Endometrial microvascular endothelial cells (primary cell): ENCODE data around the gene KANK3. TPM values are rescaled to one million over a fixed set of nuclear protein-coding genes. Genes with fewer than 3 reads are reported as not detected.
"Not testable (repeated sequence)": the region's sequence is repeated elsewhere in the genome, so short reads cannot be mapped to it uniquely, and the experiment has no call there.

Experiments
- in situ Hi-C: cut with HindIII; loops from 2 replicates; pipeline ENCODE4 v1.10.0; 2017; ENCODE audit warnings: low sequenced_read_pairs, low pct_unique_long_range_greater_than_20kb; ENCODE audit errors: inconsistent ontology term
- total RNA-seq: library from RNA; depleted of rRNA; stranded (reverse); fragments of >200 nt; gene quantifications from one replicate; pipeline ENCODE4 v1.2.3, GENCODE V29; 2015; ENCODE audit errors: inconsistent ontology term

KANK3 gene
- total RNA-seq, 1 donor from 2014 or later: 22.7 TPM

DNA sequence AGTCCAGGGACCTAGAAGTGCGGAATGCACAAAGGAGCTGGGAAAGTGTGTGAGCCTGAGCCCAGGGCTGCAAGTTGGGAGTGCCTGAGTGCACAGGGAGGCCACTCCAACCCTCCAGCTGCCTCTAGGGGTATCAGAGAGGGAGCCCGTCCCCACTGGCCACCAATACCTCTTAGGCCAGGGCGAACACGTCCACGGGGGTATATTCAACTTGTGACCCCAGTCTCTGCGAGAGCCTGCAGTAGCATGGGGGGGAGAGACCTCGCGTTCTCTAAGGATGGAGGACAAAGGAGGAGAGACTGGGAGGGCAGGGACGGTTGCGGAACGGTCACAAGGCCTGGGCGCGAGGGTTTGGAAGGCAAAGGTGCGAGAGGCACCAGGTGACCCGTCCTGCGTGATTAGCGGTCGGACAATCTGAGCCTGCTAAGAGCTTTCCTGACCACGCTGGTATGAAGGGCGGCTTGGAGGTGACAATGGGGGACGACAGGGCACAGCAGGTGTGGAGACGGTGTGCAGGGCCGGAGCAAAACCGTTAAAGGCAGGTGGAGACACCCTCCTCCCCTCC, 35.6 kb downstream of the KANK3 start:
- in situ Hi-C loops: no loop called here

DNA sequence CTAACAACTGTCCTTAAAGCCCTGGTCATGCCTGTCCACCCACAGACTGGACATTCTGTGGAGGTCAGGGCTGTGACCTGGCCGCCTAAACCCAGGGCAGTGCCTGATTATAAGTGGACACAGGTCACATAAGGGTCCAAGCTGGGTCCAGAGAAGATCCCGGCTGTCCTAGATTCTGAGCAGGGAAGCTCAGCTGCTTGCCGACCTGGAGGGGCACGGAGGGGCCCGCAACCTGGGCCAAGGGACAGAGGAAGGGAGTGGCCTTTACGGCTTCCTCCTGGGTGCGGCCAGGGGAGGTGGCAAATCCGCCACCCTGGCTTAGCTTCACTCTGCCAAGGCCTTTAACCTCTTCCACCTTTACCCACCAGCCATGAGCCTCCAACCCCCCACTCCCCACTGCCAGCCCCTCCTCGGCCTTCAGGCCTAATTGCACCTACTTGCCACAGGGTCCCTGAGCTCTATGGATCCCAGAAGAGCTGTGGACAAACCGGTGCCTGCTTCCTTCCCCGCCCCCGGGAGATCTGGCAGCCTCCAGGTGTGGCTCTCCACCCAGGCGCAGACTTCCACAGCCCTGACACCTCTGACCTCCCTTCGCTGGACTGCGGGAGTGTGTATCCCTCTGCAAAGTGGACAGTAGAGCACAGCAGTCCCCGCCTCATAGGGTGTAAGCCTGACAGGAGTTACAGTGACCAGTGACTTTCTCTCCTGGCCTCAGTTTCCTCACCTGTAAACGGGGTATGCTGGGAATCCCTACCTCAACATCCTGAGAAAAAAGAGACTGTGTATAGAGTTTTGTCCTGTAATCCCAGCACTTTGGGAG, 36.6 kb downstream of the KANK3 start:
- in situ Hi-C loops: no loop called here

- in situ Hi-C loops: no loop called here
These were observed 37.3 kb downstream of the KANK3 start for GRCh38 chr19:8305798-8306197.

DNA sequence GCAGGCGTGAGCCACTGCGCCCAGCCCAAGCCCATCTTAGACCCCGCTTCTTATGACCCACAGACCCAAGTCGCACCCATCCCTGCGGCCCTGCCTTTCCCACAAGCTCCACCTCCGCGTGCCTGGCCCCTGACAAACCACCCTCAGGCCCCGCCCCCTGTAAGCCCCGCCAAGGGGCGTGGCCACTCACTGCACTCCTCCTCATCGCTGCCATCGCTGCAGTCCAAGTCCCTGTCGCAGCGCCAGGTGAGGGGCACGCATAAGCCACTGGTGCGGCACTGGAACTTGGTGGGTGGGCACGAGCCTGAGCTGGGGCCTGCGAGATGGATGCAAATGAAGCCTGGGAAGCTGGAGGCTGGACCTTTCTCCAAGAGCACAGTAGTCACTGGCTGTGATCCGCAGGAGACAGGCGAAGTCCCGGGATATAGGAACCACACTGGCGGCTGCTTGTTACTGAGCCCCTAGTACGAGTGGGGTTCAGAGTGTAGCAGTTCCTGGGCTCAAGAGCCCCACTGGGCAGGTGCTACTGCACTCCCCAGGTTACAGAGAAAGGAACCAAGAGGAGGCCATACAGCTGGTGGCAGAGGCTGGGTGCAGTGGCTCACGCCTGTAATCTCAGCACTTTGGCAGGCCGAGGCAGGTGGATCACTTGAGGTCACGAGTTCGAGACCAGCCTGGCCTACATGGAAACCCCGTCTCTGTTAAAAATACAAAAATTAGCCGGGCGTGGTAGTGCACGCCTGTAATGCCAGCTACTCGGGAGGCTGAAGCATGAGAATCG, 38.0 kb downstream of the KANK3 start:
- in situ Hi-C loops: no loop called here

- in situ Hi-C loops: no loop called here
These were observed 40.3 kb downstream of the KANK3 start for GRCh38 chr19:8302734-8303133.

DNA sequence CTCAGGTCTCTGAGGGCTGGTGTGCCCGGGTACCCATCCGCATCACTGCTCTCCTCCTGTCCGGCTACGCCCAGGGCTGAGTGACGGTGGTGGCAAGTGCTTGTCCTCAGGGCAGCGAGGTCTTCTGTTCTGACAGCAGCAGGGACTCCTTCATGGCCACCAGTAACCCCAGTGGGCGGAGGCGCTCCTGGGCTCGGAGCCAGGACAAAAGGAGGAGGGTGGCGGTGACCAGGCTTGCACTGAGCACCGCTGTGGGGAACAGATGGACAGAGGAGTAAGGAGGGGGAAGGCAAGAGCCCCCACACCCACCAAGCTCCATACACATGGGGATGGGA, 40.7 kb downstream of the KANK3 start:
- in situ Hi-C loops: no loop called here

- in situ Hi-C loops: not testable (repeated sequence)
These were observed 51.7 kb downstream of the KANK3 start for GRCh38 chr19:8291337-8291736.

DNA sequence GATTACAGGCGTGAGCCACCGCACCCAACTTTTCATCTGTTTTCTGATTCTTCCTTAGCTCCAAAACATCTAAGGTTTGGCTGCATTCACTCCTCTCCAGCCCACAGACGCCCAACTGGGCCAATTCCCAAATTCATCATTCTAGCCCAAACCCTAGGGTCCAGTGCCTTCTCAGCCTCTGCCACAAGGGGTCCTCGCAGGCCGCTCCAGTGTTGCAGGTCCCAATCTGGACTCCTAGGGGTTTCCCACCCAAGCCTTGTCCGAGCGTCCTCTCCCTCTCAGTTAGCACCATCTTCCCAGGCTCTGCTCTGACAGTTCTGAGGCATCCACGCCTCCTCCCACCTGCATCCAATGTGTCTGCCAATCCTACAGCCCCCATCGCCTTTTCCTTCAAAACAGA, 66.6 kb downstream of the KANK3 start:
- in situ Hi-C loops: not testable (repeated sequence)

Other genes starting within 250 kb of the KANK3 start
- gene FBN3, start 193.7 kb downstream of the KANK3 start, total RNA-seq: not detected
- 5.7 TPM for gene CERS4, start 133.9 kb downstream of the KANK3 start, total RNA-seq
- 169 TPM for gene CD320, start 34.9 kb downstream of the KANK3 start, total RNA-seq
- 62.7 TPM for gene NDUFA7, start 21.9 kb downstream of the KANK3 start, total RNA-seq
- gene RPS28, start 21.8 kb downstream of the KANK3 start, total RNA-seq: 352 TPM
- gene ANGPTL4, start 20.9 kb upstream of the KANK3 start, total RNA-seq: 159 TPM
- gene RAB11B, start 47.1 kb upstream of the KANK3 start, total RNA-seq: 16.4 TPM
- 150 TPM for gene MARCHF2, start 70.0 kb upstream of the KANK3 start, total RNA-seq
- 129 TPM for gene HNRNPM, start 101.7 kb upstream of the KANK3 start, total RNA-seq
- gene PRAM1, start 159.4 kb upstream of the KANK3 start, total RNA-seq: not detected
- gene ZNF414, start 170.9 kb upstream of the KANK3 start, total RNA-seq: 1.3 TPM
- 0.19 TPM for gene MYO1F, start 234.2 kb upstream of the KANK3 start, total RNA-seq